Vagina (tissue), 2 donors: ENCODE results near the gene TPSD1. TPM values are rescaled to one million over a fixed set of nuclear protein-coding genes. Genes with fewer than 3 reads are reported as not detected.

Source experiments
- DNase-seq, 2 donors: peaks; one replicate each; pipeline ENCODE4 v3.0.0-alpha.2; 2017; ENCODE audit errors: extremely low spot score in 2 of 2
- H3K27ac ChIP-seq: fragments of 200-600 bp; sonication (generic); one replicate; pipeline ENCODE4 v1.5.1; 2019
- H3K27me3 ChIP-seq: fragments of 200-600 bp; sonication (generic); one replicate; pipeline ENCODE4 v1.5.1; 2019
- H3K36me3 ChIP-seq, 2 donors: fragments of 200-600 bp; sonication (generic); one replicate each; pipeline ENCODE4 v1.5.1; 2017 to 2019
- H3K4me1 ChIP-seq: fragments of 200-600 bp; sonication (generic); one replicate; pipeline ENCODE4 v1.5.1; 2019
- H3K4me3 ChIP-seq, 2 donors: fragments of 200-600 bp; sonication (generic); 1 replicate in 1 of 2; 2 replicates in 1 of 2; pipeline ENCODE4 v1.5.1; 2016 to 2019
- H3K9me3 ChIP-seq: fragments of 200-600 bp; sonication (generic); one replicate; pipeline ENCODE4 v1.5.1; 2019
- CTCF ChIP-seq, 3 experiments: fragments of 450-650 bp in 2 of 3; fragments of 200-600 bp in 1 of 3; sonication (generic) in 1 of 3; IDR thresholded peaks; one replicate each; pipeline ENCODE4 v1.5.1; 2017 to 2019; ENCODE audit warnings: antibody characterized with exemption in 3 of 3, mild to moderate bottlenecking in 2 of 3, moderate library complexity in 2 of 3
- POLR2A ChIP-seq, 2 donors: fragments of 450-650 bp; IDR thresholded peaks; one replicate each; pipeline ENCODE4 v1.6.1; 2017; ENCODE audit warnings: antibody characterized with exemption in 2 of 2, mild to moderate bottlenecking in 2 of 2, moderate library complexity in 2 of 2
- POLR2AphosphoS5 ChIP-seq, 2 donors: sonication (generic); formaldehyde crosslinking; IDR thresholded peaks; one replicate each; pipeline ENCODE4 v1.9.0; 2017; ENCODE audit warnings: antibody characterized with exemption in 2 of 2, mild to moderate bottlenecking in 2 of 2, low read depth in 1 of 2; ENCODE audit not compliant: insufficient read depth in 1 of 2
- intact Hi-C: fragments of 100-400 bp; cut with DNase I; formaldehyde crosslinking; loops from one replicate; pipeline ENCODE4 v1.15.1; 2023
- total RNA-seq: library from RNA; depleted of rRNA; stranded (reverse); fragments of >200 nt; gene quantifications from one replicate; pipeline ENCODE4 v1.2.3, GENCODE V29; 2016

Gene TPSD1
- total RNA-seq, 1 donor from 2014 or later: 7.1 TPM

DNA sequence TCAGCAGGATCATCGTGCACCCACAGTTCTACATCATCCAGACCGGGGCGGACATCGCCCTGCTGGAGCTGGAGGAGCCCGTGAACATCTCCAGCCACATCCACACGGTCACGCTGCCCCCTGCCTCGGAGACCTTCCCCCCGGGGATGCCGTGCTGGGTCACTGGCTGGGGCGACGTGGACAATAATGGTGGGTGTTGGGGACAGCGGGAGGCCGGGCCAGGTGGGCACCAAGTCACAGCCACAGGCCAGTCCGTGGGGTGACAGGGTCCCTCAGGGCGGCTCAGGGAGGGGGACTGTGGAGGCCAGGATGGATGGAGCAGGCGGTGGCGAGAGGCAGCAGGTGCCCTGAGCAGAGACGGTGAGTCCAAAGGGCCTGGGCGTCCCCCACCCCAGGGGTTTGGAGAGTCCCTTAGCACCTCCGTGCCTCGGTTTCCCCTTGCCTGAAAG lies 1.0 kb downstream of the TPSD1 start:
- TF ChIP-seq POLR2A (IDR thresholded peaks at IDR 0.05) (no peak), POLR2AphosphoS5 (IDR thresholded peaks at IDR 0.05; ENCODE audit: insufficient read depth in 1 of 2, low read depth in 1 of 2) (no peak), CTCF (IDR thresholded peaks at IDR 0.05) (no peak)
- DNase-seq: no peak

GRCh38 chr16:1257561-1258224 lies 1.8 kb downstream of the TPSD1 start:
- Histone ChIP-seq H3K27ac (no peak overlapping the region), H3K36me3 (no peaks in the 10 kb centered on the region), H3K4me3 (no peak overlapping the region), H3K9me3 (no peaks in the 10 kb centered on the region), H3K27me3 (peaks cover 8% of the 10 kb centered on the region), H3K4me1 (peaks cover 7% of the 10 kb centered on the region)
- intact Hi-C loops: no loop called here
- TF ChIP-seq POLR2A (IDR thresholded peaks at IDR 0.05): no peak
- no peak for TF ChIP-seq CTCF (IDR thresholded peaks at IDR 0.05)
- TF ChIP-seq POLR2AphosphoS5 (IDR thresholded peaks at IDR 0.05; ENCODE audit: insufficient read depth in 1 of 2, low read depth in 1 of 2): no peak
- no peak for DNase-seq

More for the DNA sequence above, 1.0 kb downstream of the TPSD1 start:
- peaks cover 8% of the 10 kb centered on the region for H3K27me3 ChIP-seq
- H3K27ac ChIP-seq: no peak overlapping the region
- intact Hi-C loops: no loop called here
- no peak overlapping the region for H3K4me3 ChIP-seq
- H3K9me3 ChIP-seq: no peaks in the 10 kb centered on the region
- peaks cover 7% of the 10 kb centered on the region for H3K4me1 ChIP-seq
- no peaks in the 10 kb centered on the region for H3K36me3 ChIP-seq

- Histone ChIP-seq H3K36me3 (no peaks in the 10 kb centered on the region), H3K27me3 (peaks cover 8% of the 10 kb centered on the region), H3K4me3 (no peak overlapping the region), H3K27ac (no peak overlapping the region), H3K4me1 (peaks cover 7% of the 10 kb centered on the region), H3K9me3 (no peaks in the 10 kb centered on the region)
- no peak for DNase-seq
- TF ChIP-seq POLR2AphosphoS5 (IDR thresholded peaks at IDR 0.05; ENCODE audit: insufficient read depth in 1 of 2, low read depth in 1 of 2) (no peak), POLR2A (IDR thresholded peaks at IDR 0.05) (no peak), CTCF (IDR thresholded peaks at IDR 0.05) (no peak)
- intact Hi-C loops: no loop called here
Observed at GRCh38 chr16:1258225-1258600, 2.3 kb downstream of the TPSD1 start.

DNA sequence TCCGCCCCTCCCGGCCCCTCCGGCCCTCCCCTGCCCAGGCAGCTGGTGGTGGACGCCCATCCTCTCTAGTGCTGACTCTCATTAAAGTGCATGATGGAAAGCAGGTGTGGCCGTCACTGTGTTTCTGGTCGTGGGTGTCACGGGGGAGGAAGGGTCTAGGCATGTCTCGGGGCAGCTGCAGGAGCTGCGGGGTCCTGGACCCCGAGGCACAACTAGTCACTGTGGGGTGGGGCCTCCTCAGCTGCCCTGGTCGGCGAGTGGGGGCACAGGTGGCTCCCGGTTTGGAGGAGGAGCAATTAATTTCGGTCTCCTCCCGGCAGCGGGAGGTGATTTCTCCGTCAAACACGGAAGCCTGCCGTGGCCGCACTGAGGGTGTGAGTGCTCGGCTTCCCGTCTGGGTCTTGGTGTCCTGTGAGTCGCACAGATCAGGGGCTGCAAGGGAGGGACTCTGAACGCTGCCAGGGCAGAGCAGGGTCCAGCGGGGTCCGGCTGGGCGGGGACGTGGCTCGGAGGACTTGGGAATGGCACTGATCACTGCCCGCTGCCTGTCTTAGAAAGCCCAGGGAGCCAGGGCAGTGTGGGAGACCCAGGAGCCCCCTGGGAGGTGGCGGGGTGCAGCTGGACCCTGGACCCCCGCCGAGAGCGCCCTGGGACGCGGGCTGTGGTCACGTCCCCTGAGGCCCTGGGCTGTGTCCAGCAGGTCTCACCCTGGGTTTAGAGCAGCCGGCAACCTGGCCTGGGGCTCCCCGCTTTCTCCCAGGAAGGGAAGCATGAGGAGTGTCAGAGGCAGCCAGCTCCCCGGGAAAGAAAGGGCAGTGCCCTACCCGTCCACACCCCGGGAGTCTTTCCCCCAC lies 3.3 kb downstream of the TPSD1 start:
- no peaks in the 10 kb centered on the region for H3K9me3 ChIP-seq
- H3K27me3 ChIP-seq: peaks cover 8% of the 10 kb centered on the region
- H3K4me3 ChIP-seq: no peak overlapping the region
- H3K27ac ChIP-seq: no peak overlapping the region
- no peaks in the 10 kb centered on the region for H3K36me3 ChIP-seq
- H3K4me1 ChIP-seq: peaks cover 7% of the 10 kb centered on the region
- intact Hi-C loops: no loop called here
- no peak for TF ChIP-seq POLR2AphosphoS5 (IDR thresholded peaks at IDR 0.05; ENCODE audit: insufficient read depth in 1 of 2, low read depth in 1 of 2)
- TF ChIP-seq CTCF (IDR thresholded peaks at IDR 0.05): no peak
- no peak for TF ChIP-seq POLR2A (IDR thresholded peaks at IDR 0.05)
- DNase-seq: no peak

DNA sequence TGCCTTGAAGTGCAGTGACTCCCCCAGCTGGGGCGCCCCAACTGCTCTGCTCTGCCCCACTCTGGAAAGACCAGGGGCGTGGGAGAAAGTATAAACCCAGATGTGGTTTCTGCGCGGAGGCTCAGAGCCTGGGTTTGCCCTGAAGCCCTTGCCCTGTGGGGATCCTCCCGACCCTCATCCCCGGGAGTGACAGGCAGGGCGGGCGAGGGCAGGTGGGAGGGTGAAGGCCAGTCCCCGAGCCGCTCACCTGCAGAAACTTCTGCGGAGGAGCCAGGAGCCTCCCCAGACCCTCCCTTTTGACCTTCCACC lies 3.8 kb downstream of the TPSD1 start:
- no peaks in the 10 kb centered on the region for H3K9me3 ChIP-seq
- no peak for DNase-seq
- H3K27ac ChIP-seq: no peak overlapping the region
- no peak overlapping the region for H3K4me3 ChIP-seq
- peaks cover 7% of the 10 kb centered on the region for H3K4me1 ChIP-seq
- H3K27me3 ChIP-seq: peaks cover 8% of the 10 kb centered on the region
- TF ChIP-seq POLR2A (IDR thresholded peaks at IDR 0.05) (no peak), POLR2AphosphoS5 (IDR thresholded peaks at IDR 0.05; ENCODE audit: insufficient read depth in 1 of 2, low read depth in 1 of 2) (no peak), CTCF (IDR thresholded peaks at IDR 0.05) (no peak)
- intact Hi-C loops: no loop called here
- H3K36me3 ChIP-seq: no peaks in the 10 kb centered on the region
